IPS DF 6.9 (cell line): ENCODE measurements around the gene MRPS12.
A peak's percentile ranks its signal among the peaks of the same experiment; 100 is the strongest.
"Not testable (repeated sequence)": the region's sequence is repeated elsewhere in the genome, so short reads cannot be mapped to it uniquely, and the experiment has no call there.

Experiments
- DNase-seq: peaks from one replicate; pipeline ENCODE4 v3.0.0-alpha.2; 2013; ENCODE audit warnings: low read depth, low spot score
- H3K27ac ChIP-seq: one replicate; pipeline ENCODE4 v1.5.1; 2013; ENCODE audit warnings: low read length, control low read depth
- H3K27me3 ChIP-seq: 2 replicates; pipeline ENCODE4 v1.6.1; 2013; ENCODE audit warnings: mild to moderate bottlenecking, low read length; ENCODE audit not compliant: control insufficient read depth, insufficient read depth
- H3K36me3 ChIP-seq: 2 replicates; pipeline ENCODE4 v1.6.1; 2013; ENCODE audit warnings: low read length; ENCODE audit not compliant: control insufficient read depth, insufficient read depth
- H3K4me1 ChIP-seq: 2 replicates; pipeline ENCODE4 v1.6.1; 2013; ENCODE audit warnings: low read length; ENCODE audit not compliant: control insufficient read depth, insufficient read depth
- H3K4me3 ChIP-seq: 2 replicates; pipeline ENCODE4 v1.5.1; 2013; ENCODE audit warnings: mild to moderate bottlenecking, low read length
- H3K9me3 ChIP-seq: 2 replicates; pipeline ENCODE4 v1.6.1; 2013; ENCODE audit warnings: low read length, inconsistent platforms; ENCODE audit not compliant: control insufficient read depth, insufficient read depth
- WGBS: extraction: QIAGEN DNeasy Blood & Tissue Kit; methylation state at CpG from one replicate; pipeline ENCODE4 v1.1.7; 2013; ENCODE audit warnings: mixed read lengths, missing lambda C conversion rate; ENCODE audit not compliant: insufficient read length, insufficient coverage; 5-methylcytosine and 5-hydroxymethylcytosine counted together

MRPS12 gene

GRCh38 chr19:38930776-38931520 is at the start of gene MRPS12:
TSS of gene MRPS12 (plus strand) at chr19:38930944. CDS start at chr19:38931295, 351 bp downstream.
- H3K4me1 ChIP-seq = no peaks in the 10 kb centered on the region; the same call in 1 of the 2 replicates
- no peaks in the 10 kb centered on the region; the same call in 1 of the 2 replicates for H3K9me3 ChIP-seq
- H3K36me3 ChIP-seq = peaks cover 15% of the 10 kb centered on the region
- peak within 1 kb of the TSS; percentile 75 for H3K4me3 ChIP-seq
- H3K27ac ChIP-seq = no peak within 1 kb of the TSS
- peak; percentile 100 for DNase-seq
- no peaks in the 10 kb centered on the region for H3K27me3 ChIP-seq
- WGBS = no CpG with 5 or more reads among the region's 40 CpGs

DNA sequence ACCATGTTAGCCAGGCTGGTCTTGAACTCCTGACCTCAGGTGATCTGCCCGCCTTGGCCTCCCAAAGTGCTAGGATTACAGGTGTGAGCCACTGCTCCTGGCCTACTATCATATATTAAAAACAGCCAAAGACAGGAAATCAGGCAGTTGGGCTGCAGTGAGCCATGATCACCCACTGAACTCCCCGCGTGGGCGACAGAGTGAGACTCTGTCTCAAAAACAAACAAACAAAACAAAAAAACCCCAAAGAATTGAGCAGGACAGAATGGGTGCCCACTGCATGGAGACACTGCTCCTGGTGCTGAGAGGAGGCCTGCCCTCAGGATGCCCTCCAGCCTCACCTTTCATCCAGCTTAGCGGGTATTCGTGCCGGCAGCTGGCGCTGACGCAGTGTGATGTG is 47.5 kb upstream of the MRPS12 start:
- no peaks in the 10 kb centered on the region for H3K36me3 ChIP-seq
- DNase-seq = no peak
- H3K27me3 ChIP-seq = no peaks in the 10 kb centered on the region
- H3K27ac ChIP-seq = no peak overlapping the region
- H3K9me3 ChIP-seq = no peaks in the 10 kb centered on the region
- WGBS = no CpG with 5 or more reads among the region's 9 CpGs
- H3K4me3 ChIP-seq = no peak overlapping the region
- no peaks in the 10 kb centered on the region for H3K4me1 ChIP-seq

DNA sequence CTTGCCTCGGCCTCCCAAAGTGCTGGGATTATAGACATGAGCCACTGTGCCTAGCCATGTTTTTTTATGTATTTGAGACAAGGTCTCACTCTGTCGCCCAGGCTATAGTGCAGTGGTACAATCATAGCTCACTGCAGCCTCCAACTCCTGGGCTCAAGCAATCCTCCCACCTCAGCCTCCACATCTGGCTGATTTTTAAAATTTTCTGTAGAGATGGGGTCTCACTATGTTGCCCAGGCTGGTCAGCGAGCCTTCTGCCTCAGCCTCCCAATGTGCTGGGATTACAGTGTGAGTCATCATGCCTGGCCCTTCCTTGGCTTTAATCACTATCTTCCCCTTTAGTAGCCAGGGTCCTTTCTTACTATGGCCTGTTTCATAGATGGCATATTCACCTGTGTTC is 46.1 kb upstream of the MRPS12 start:
- not testable (repeated sequence) for H3K36me3 ChIP-seq, H3K4me3 ChIP-seq, H3K9me3 ChIP-seq, H3K4me1 ChIP-seq, DNase-seq, H3K27ac ChIP-seq, H3K27me3 ChIP-seq
- no CpG with 5 or more reads among the region's 3 CpGs for WGBS

DNA sequence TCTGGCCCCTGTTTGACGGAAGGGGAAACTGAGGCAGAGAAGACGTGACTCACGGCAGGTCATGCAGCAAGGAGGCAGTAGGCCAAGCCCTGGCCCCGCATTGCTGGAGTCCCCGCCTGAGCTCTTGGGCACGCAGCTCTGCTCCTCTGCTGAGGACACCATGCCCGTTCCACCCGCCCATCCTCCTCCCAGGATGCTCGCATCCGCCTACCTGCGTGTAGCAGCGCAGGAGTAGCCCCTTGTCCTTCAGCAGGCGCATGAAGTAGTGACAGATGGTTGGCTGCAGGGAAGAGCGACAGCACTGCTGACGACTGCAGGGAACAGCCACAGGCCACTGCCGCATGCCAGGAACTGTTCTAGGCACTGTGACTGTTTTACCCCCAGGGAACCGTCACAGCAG is 41.9 kb upstream of the MRPS12 start:
- whole genome bisulfite sequencing = no CpG with 5 or more reads among the region's 17 CpGs
- no peaks in the 10 kb centered on the region for H3K36me3 ChIP-seq

DNA sequence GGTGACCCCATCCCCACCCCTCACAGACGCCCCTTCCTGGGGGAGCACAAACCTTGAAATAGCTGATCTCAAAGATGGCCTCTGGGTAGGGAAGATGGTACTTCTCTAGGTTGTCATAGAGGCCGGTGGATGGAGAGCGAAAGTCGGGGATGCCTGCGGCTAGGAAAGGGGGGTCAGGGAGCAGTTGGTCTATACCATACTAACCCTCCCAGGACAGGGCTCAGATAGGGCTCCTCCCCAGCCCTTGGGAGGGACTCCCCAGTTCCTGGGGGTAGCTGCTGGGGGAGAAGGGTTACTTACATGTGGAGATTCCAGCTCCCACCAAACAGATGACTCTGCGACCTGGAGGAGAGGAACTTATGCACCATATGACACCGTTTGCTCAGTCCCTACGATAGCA is 40.9 kb upstream of the MRPS12 start:
- no peak overlapping the region for H3K4me3 ChIP-seq
- no peaks in the 10 kb centered on the region for H3K36me3 ChIP-seq
- H3K27me3 ChIP-seq = no peaks in the 10 kb centered on the region
- no peaks in the 10 kb centered on the region for H3K9me3 ChIP-seq
- DNase-seq = no peak
- no peaks in the 10 kb centered on the region for H3K4me1 ChIP-seq
- no peak overlapping the region for H3K27ac ChIP-seq
- no CpG with 5 or more reads among the region's 8 CpGs for WGBS

More for the DNA sequence above, 41.9 kb upstream of the MRPS12 start:
- no peak for DNase-seq
- H3K4me1 ChIP-seq = no peaks in the 10 kb centered on the region
- no peak overlapping the region for H3K27ac ChIP-seq
- no peak overlapping the region for H3K4me3 ChIP-seq
- no peaks in the 10 kb centered on the region for H3K9me3 ChIP-seq
- no peaks in the 10 kb centered on the region for H3K27me3 ChIP-seq

DNA sequence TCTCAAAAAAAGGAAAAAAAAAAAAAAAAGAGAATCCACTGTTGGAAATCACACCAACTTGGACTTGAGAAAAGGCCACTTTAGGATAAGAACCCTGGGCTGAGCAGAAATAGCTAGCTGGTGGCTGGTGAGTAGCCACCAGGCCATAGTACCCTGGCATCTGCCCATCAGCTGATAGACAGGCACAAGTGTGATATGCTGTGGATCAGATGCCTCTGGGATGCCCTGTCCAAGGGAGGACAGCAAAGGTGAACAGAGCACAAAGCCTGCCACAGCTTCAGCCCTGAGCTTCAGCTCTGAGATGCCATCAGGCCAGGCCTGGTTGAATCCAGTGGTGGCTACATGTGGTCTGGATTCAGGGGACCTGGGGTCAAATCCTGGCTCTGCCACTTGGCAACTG is 40.1 kb upstream of the MRPS12 start:
- no peaks in the 10 kb centered on the region for H3K36me3 ChIP-seq
- H3K27me3 ChIP-seq = no peaks in the 10 kb centered on the region
- H3K4me1 ChIP-seq = no peaks in the 10 kb centered on the region
- no peak overlapping the region for H3K27ac ChIP-seq
- H3K9me3 ChIP-seq = no peaks in the 10 kb centered on the region
- no peak for DNase-seq
- no peak overlapping the region for H3K4me3 ChIP-seq

GRCh38 chr19:38891771-38892170 is 39.0 kb upstream of the MRPS12 start:
- no CpG with 5 or more reads among the region's 6 CpGs for WGBS
- Histone ChIP-seq H3K27ac (no peak overlapping the region), H3K27me3 (no peaks in the 10 kb centered on the region), H3K4me3 (no peak overlapping the region), H3K36me3 (no peaks in the 10 kb centered on the region), H3K9me3 (no peaks in the 10 kb centered on the region), H3K4me1 (no peaks in the 10 kb centered on the region)
- DNase-seq = no peak

DNA sequence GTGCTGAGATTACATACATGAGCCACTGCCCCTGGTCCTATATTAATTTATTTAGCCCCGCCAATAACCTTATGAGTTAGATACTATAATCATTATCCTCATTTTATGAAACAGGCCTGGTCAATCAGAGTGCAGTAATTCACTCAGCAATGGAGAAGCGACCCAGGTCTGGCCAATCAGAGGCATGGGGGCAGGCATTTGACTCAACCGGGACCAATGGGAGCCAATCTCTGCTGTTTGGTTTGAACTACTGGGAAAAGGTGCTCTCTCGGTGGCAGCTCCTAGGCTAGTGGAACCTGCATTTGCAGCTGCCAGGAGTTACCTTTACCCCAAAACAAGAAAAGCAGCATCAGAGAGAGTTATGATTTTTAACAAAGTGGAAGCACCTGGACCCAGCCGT is 37.9 kb upstream of the MRPS12 start:
- no peaks in the 10 kb centered on the region for H3K4me1 ChIP-seq
- no peaks in the 10 kb centered on the region for H3K27me3 ChIP-seq
- no CpG with 5 or more reads among the region's 5 CpGs for WGBS
- H3K36me3 ChIP-seq = no peaks in the 10 kb centered on the region
- DNase-seq = no peak
- no peaks in the 10 kb centered on the region for H3K9me3 ChIP-seq
- H3K27ac ChIP-seq = no peak overlapping the region
- no peak overlapping the region for H3K4me3 ChIP-seq

- no peak overlapping the region for H3K4me3 ChIP-seq
- no peaks in the 10 kb centered on the region for H3K4me1 ChIP-seq
- H3K36me3 ChIP-seq = no peaks in the 10 kb centered on the region
- no peak overlapping the region for H3K27ac ChIP-seq
- no peaks in the 10 kb centered on the region for H3K27me3 ChIP-seq
- no peak for DNase-seq
- WGBS = no CpG with 5 or more reads among the region's 14 CpGs
- no peaks in the 10 kb centered on the region for H3K9me3 ChIP-seq
Observed at GRCh38 chr19:38893341-38893771, 37.4 kb upstream of the MRPS12 start.

DNA sequence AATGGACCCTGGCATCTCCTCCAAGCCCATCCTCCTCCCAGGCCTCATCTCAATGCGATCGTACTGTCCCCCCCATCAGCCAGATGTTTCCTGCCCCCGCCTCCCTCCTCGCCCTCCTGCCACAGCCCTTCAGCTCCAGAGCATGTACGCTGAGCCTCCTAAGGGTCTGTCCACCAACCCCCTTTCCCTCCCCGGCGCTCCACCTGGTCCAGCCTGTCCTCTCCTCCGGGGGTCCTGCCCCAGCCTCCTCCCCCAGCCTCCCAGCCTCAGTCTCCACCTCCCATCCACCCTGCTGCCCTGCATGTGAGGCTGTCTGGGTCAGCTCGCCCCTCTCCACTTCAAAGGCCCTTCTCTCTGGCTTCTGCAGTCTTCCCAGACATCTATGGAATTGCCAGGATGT is 35.8 kb upstream of the MRPS12 start:
- no peaks in the 10 kb centered on the region for H3K36me3 ChIP-seq
- no peak overlapping the region for H3K4me3 ChIP-seq
- no peak for DNase-seq
- H3K4me1 ChIP-seq = no peaks in the 10 kb centered on the region
- no peak overlapping the region for H3K27ac ChIP-seq
- WGBS = no CpG with 5 or more reads among the region's 9 CpGs
- no peaks in the 10 kb centered on the region for H3K27me3 ChIP-seq
- H3K9me3 ChIP-seq = no peaks in the 10 kb centered on the region
